Vagina (tissue), 2 donors: ENCODE data around the gene INSYN2A. TPM values are rescaled to one million over a fixed set of nuclear protein-coding genes. Genes with fewer than 3 reads are reported as not detected.

ENCODE experiments used
- DNase-seq, 2 donors: peaks; one replicate each; pipeline ENCODE4 v3.0.0-alpha.2; 2017; ENCODE audit errors: extremely low spot score in 2 of 2
- H3K27ac ChIP-seq: fragments of 200-600 bp; sonication (generic); one replicate; pipeline ENCODE4 v1.5.1; 2019
- H3K27me3 ChIP-seq: fragments of 200-600 bp; sonication (generic); one replicate; pipeline ENCODE4 v1.5.1; 2019
- H3K36me3 ChIP-seq, 2 donors: fragments of 200-600 bp; sonication (generic); one replicate each; pipeline ENCODE4 v1.5.1; 2017 to 2019
- H3K4me1 ChIP-seq: fragments of 200-600 bp; sonication (generic); one replicate; pipeline ENCODE4 v1.5.1; 2019
- H3K4me3 ChIP-seq, 2 donors: fragments of 200-600 bp; sonication (generic); 1 replicate in 1 of 2; 2 replicates in 1 of 2; pipeline ENCODE4 v1.5.1; 2016 to 2019
- H3K9me3 ChIP-seq: fragments of 200-600 bp; sonication (generic); one replicate; pipeline ENCODE4 v1.5.1; 2019
- CTCF ChIP-seq, 3 experiments: fragments of 450-650 bp in 2 of 3; fragments of 200-600 bp in 1 of 3; sonication (generic) in 1 of 3; IDR thresholded peaks; one replicate each; pipeline ENCODE4 v1.5.1; 2017 to 2019; ENCODE audit warnings: antibody characterized with exemption in 3 of 3, mild to moderate bottlenecking in 2 of 3, moderate library complexity in 2 of 3
- POLR2A ChIP-seq, 2 donors: fragments of 450-650 bp; IDR thresholded peaks; one replicate each; pipeline ENCODE4 v1.6.1; 2017; ENCODE audit warnings: antibody characterized with exemption in 2 of 2, mild to moderate bottlenecking in 2 of 2, moderate library complexity in 2 of 2
- POLR2AphosphoS5 ChIP-seq, 2 donors: sonication (generic); formaldehyde crosslinking; IDR thresholded peaks; one replicate each; pipeline ENCODE4 v1.9.0; 2017; ENCODE audit warnings: antibody characterized with exemption in 2 of 2, mild to moderate bottlenecking in 2 of 2, low read depth in 1 of 2; ENCODE audit not compliant: insufficient read depth in 1 of 2
- intact Hi-C: fragments of 100-400 bp; cut with DNase I; formaldehyde crosslinking; loops from one replicate; pipeline ENCODE4 v1.15.1; 2023
- total RNA-seq: library from RNA; depleted of rRNA; stranded (reverse); fragments of >200 nt; gene quantifications from one replicate; pipeline ENCODE4 v1.2.3, GENCODE V29; 2016

INSYN2A gene
- total RNA-seq, 1 donor from 2014 or later: 0.25 TPM

- H3K4me3 ChIP-seq: no peak overlapping the region
- intact Hi-C loops: no loop called here
- no peaks in the 10 kb centered on the region for H3K9me3 ChIP-seq
Measured at GRCh38 chr10:127236266-127236665, 39.9 kb upstream of the INSYN2A start.

GRCh38 chr10:127234306-127234800 is 38.0 kb upstream of the INSYN2A start:
- no peak overlapping the region for H3K4me3 ChIP-seq
- no peaks in the 10 kb centered on the region for H3K36me3 ChIP-seq
- H3K9me3 ChIP-seq: no peaks in the 10 kb centered on the region
- TF ChIP-seq POLR2A (IDR thresholded peaks at IDR 0.05) (no peak), CTCF (IDR thresholded peaks at IDR 0.05) (no peak), POLR2AphosphoS5 (IDR thresholded peaks at IDR 0.05; ENCODE audit: insufficient read depth in 1 of 2, low read depth in 1 of 2) (no peak)
- H3K27me3 ChIP-seq: no peaks in the 10 kb centered on the region
- intact Hi-C loops: no loop called here
- no peaks in the 10 kb centered on the region for H3K4me1 ChIP-seq
- H3K27ac ChIP-seq: no peak overlapping the region
- no peak for DNase-seq

More at GRCh38 chr10:127236266-127236665, 39.9 kb upstream of the INSYN2A start:
- Histone ChIP-seq H3K36me3 (no peaks in the 10 kb centered on the region), H3K4me1 (no peaks in the 10 kb centered on the region), H3K27ac (no peak overlapping the region), H3K27me3 (no peaks in the 10 kb centered on the region)
- DNase-seq: no peak
- TF ChIP-seq POLR2A (IDR thresholded peaks at IDR 0.05): no peak
- TF ChIP-seq POLR2AphosphoS5 (IDR thresholded peaks at IDR 0.05; ENCODE audit: insufficient read depth in 1 of 2, low read depth in 1 of 2): no peak

GRCh38 chr10:127228195-127228787 is 31.9 kb upstream of the INSYN2A start:
- Histone ChIP-seq H3K27me3 (no peaks in the 10 kb centered on the region), H3K27ac (no peak overlapping the region), H3K4me3 (no peak overlapping the region), H3K9me3 (no peaks in the 10 kb centered on the region), H3K4me1 (peaks cover 12% of the 10 kb centered on the region), H3K36me3 (no peaks in the 10 kb centered on the region)
- DNase-seq: no peak
- TF ChIP-seq CTCF (IDR thresholded peaks at IDR 0.05): no peak
- no peak for TF ChIP-seq POLR2AphosphoS5 (IDR thresholded peaks at IDR 0.05; ENCODE audit: insufficient read depth in 1 of 2, low read depth in 1 of 2)
- no peak for TF ChIP-seq POLR2A (IDR thresholded peaks at IDR 0.05)
- intact Hi-C loops: no loop called here

- H3K4me3 ChIP-seq: no peak overlapping the region
- no peak overlapping the region for H3K27ac ChIP-seq
- H3K4me1 ChIP-seq: peaks cover 12% of the 10 kb centered on the region
- DNase-seq: no peak
- H3K27me3 ChIP-seq: no peaks in the 10 kb centered on the region
- intact Hi-C loops: no loop called here
- H3K9me3 ChIP-seq: no peaks in the 10 kb centered on the region
- H3K36me3 ChIP-seq: no peaks in the 10 kb centered on the region
- no peak for TF ChIP-seq CTCF (IDR thresholded peaks at IDR 0.05)
- no peak for TF ChIP-seq POLR2AphosphoS5 (IDR thresholded peaks at IDR 0.05; ENCODE audit: insufficient read depth in 1 of 2, low read depth in 1 of 2)
- TF ChIP-seq POLR2A (IDR thresholded peaks at IDR 0.05): no peak
Measured at GRCh38 chr10:127227663-127228062, 31.3 kb upstream of the INSYN2A start.

DNA sequence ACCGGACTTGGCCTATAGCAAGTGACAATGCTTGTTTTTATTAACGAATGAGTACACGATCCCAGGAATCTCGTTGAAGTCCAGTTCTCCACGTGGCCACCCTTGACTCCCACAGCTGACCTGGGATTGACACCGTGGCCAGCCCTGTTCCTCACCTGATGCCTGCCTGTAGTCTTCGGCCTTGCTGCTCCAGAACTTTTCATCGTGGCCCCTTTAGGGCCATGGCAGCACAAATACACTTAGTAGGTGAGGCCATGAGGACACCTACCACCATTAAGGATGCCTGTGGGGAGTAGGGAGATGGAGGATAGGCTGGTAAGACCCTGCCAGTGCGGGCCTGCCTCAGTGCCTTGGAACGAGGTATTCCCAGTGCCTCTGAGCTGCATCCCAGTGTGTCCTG is 30.6 kb upstream of the INSYN2A start:
- no peaks in the 10 kb centered on the region for H3K36me3 ChIP-seq
- peaks cover 12% of the 10 kb centered on the region for H3K4me1 ChIP-seq
- H3K27me3 ChIP-seq: no peaks in the 10 kb centered on the region
- no peak overlapping the region for H3K27ac ChIP-seq
- intact Hi-C loops: no loop called here
- H3K9me3 ChIP-seq: no peaks in the 10 kb centered on the region
- DNase-seq: no peak
- no peak overlapping the region for H3K4me3 ChIP-seq
- no peak for TF ChIP-seq POLR2AphosphoS5 (IDR thresholded peaks at IDR 0.05; ENCODE audit: insufficient read depth in 1 of 2, low read depth in 1 of 2)
- no peak for TF ChIP-seq POLR2A (IDR thresholded peaks at IDR 0.05)
- no peak for TF ChIP-seq CTCF (IDR thresholded peaks at IDR 0.05)
